IPS-18a (cell line): ENCODE data around the gene DENND6B.

Source experiments
- H3K27ac ChIP-seq: one replicate; pipeline ENCODE4 v1.5.1; 2013; ENCODE audit warnings: low read length
- H3K27me3 ChIP-seq: one replicate; pipeline ENCODE4 v1.6.1; 2013; ENCODE audit warnings: mild to moderate bottlenecking, low read length; ENCODE audit not compliant: control insufficient read depth, insufficient read depth
- H3K36me3 ChIP-seq: one replicate; pipeline ENCODE4 v1.6.1; 2013; ENCODE audit warnings: low read depth, low read length; ENCODE audit not compliant: control insufficient read depth
- H3K4me1 ChIP-seq: one replicate; pipeline ENCODE4 v1.6.1; 2013; ENCODE audit warnings: low read depth, low read length; ENCODE audit not compliant: control insufficient read depth
- H3K4me3 ChIP-seq: one replicate; pipeline ENCODE4 v1.5.1; 2013; ENCODE audit warnings: low read length
- H3K9ac ChIP-seq: one replicate; pipeline ENCODE4 v1.6.1; 2013; ENCODE audit warnings: mild to moderate bottlenecking, low read length, moderate library complexity
- H3K9me3 ChIP-seq: one replicate; pipeline ENCODE4 v1.6.1; 2013; ENCODE audit warnings: low read depth, low read length; ENCODE audit not compliant: control insufficient read depth

The DENND6B gene

GRCh38 chr22:50357222-50357621 is 30.4 kb upstream of the DENND6B start:
- H3K4me1 ChIP-seq: no peaks in the 10 kb centered on the region
- no peak overlapping the region for H3K4me3 ChIP-seq
- no peaks in the 10 kb centered on the region for H3K9me3 ChIP-seq
- peaks cover 3% of the 10 kb centered on the region for H3K36me3 ChIP-seq
- no peak overlapping the region for H3K27ac ChIP-seq
- no peaks in the 10 kb centered on the region for H3K27me3 ChIP-seq
- H3K9ac ChIP-seq: no peak overlapping the region

- no peak overlapping the region for H3K4me3 ChIP-seq
- H3K9me3 ChIP-seq: no peaks in the 10 kb centered on the region
- H3K36me3 ChIP-seq: peaks cover 3% of the 10 kb centered on the region
- H3K27ac ChIP-seq: no peak overlapping the region
- H3K27me3 ChIP-seq: no peaks in the 10 kb centered on the region
- no peaks in the 10 kb centered on the region for H3K4me1 ChIP-seq
- no peak overlapping the region for H3K9ac ChIP-seq
These were observed 29.4 kb upstream of the DENND6B start for GRCh38 chr22:50356186-50356585.

- H3K4me3 ChIP-seq: no peak overlapping the region
- no peaks in the 10 kb centered on the region for H3K27me3 ChIP-seq
- no peak overlapping the region for H3K9ac ChIP-seq
- H3K4me1 ChIP-seq: no peaks in the 10 kb centered on the region
- peaks cover 3% of the 10 kb centered on the region for H3K36me3 ChIP-seq
- H3K27ac ChIP-seq: no peak overlapping the region
- no peaks in the 10 kb centered on the region for H3K9me3 ChIP-seq
These were observed 21.2 kb upstream of the DENND6B start for GRCh38 chr22:50348058-50348457.

DNA sequence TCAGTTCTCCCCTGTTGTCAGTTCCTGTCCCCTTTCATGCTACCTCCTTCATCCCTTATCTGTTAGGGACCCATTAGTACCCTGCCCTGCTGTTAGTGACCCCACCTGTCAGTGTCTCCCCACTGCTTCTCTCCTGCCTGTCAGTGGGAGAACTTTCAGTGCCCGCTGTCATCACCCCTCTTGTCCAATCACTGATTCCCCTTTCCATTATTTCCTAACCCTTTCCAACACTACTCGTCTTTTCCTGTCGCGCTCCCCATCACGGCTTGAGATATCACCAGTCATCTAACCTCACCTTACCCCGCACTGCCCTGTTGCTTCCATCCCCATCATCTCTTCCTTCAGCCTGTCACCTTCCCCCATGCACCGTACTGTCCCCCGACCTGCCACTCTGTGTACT is 20.3 kb upstream of the DENND6B start:
- H3K4me3 ChIP-seq: no peak overlapping the region
- H3K4me1 ChIP-seq: no peaks in the 10 kb centered on the region
- no peaks in the 10 kb centered on the region for H3K27me3 ChIP-seq
- H3K27ac ChIP-seq: no peak overlapping the region
- no peaks in the 10 kb centered on the region for H3K9me3 ChIP-seq
- no peaks in the 10 kb centered on the region for H3K36me3 ChIP-seq
- H3K9ac ChIP-seq: no peak overlapping the region

DNA sequence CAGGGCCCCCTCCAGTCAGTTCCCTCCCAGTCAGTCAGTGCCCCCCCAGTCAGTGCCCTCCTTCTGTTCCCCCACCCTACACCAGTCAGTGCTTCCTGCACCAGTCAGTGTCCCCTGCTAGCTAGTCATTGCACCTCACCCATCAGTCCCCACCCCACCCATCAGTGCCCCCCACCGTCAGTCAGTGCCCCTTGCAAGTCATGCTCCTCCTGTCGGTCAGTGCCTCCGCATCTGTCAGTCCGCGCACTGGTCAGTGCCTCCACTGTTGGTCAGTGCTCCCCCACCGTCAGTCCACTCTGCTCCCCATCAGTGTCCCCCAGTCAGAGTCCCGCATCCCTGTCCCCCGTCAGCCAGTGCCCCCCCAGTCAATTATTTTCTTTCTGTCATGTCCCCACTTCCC is 19.7 kb upstream of the DENND6B start:
- H3K4me1 ChIP-seq: no peaks in the 10 kb centered on the region
- no peaks in the 10 kb centered on the region for H3K36me3 ChIP-seq
- no peaks in the 10 kb centered on the region for H3K27me3 ChIP-seq
- H3K27ac ChIP-seq: no peak overlapping the region
- no peak overlapping the region for H3K4me3 ChIP-seq
- H3K9ac ChIP-seq: no peak overlapping the region
- H3K9me3 ChIP-seq: no peaks in the 10 kb centered on the region

GRCh38 chr22:50343541-50343935 is 16.7 kb upstream of the DENND6B start:
- Histone ChIP-seq H3K4me3 (peak overlapping the region; percentile 86), H3K9ac (peak overlapping the region; percentile 66), H3K36me3 (no peaks in the 10 kb centered on the region), H3K27me3 (peaks cover 5% of the 10 kb centered on the region), H3K4me1 (no peaks in the 10 kb centered on the region), H3K27ac (no peak overlapping the region), H3K9me3 (no peaks in the 10 kb centered on the region)

GRCh38 chr22:50342651-50343540 is 16.1 kb upstream of the DENND6B start, which contains the start of gene PPP6R2:
PPP6R2 (plus strand) TSS chr22:50343327; CDS start chr22:50393909, 50,582 bp downstream.
- Histone ChIP-seq H3K9me3 (no peaks in the 10 kb centered on the region), H3K27me3 (peaks cover 5% of the 10 kb centered on the region), H3K9ac (peak within 1 kb of the TSS; percentile 66)

GRCh38 chr22:50341977-50342650 is 15.3 kb upstream of the DENND6B start:
- no peak overlapping the region for H3K27ac ChIP-seq
- peak overlapping the region; percentile 63 for H3K9ac ChIP-seq
- H3K4me3 ChIP-seq: peak overlapping the region; percentile 86

More at GRCh38 chr22:50342651-50343540, 16.1 kb upstream of the DENND6B start, which contains the start of gene PPP6R2:
- H3K36me3 ChIP-seq: no peaks in the 10 kb centered on the region
- peak within 1 kb of the TSS; percentile 86 for H3K4me3 ChIP-seq
- H3K4me1 ChIP-seq: no peaks in the 10 kb centered on the region
- no peak within 1 kb of the TSS for H3K27ac ChIP-seq

DNA sequence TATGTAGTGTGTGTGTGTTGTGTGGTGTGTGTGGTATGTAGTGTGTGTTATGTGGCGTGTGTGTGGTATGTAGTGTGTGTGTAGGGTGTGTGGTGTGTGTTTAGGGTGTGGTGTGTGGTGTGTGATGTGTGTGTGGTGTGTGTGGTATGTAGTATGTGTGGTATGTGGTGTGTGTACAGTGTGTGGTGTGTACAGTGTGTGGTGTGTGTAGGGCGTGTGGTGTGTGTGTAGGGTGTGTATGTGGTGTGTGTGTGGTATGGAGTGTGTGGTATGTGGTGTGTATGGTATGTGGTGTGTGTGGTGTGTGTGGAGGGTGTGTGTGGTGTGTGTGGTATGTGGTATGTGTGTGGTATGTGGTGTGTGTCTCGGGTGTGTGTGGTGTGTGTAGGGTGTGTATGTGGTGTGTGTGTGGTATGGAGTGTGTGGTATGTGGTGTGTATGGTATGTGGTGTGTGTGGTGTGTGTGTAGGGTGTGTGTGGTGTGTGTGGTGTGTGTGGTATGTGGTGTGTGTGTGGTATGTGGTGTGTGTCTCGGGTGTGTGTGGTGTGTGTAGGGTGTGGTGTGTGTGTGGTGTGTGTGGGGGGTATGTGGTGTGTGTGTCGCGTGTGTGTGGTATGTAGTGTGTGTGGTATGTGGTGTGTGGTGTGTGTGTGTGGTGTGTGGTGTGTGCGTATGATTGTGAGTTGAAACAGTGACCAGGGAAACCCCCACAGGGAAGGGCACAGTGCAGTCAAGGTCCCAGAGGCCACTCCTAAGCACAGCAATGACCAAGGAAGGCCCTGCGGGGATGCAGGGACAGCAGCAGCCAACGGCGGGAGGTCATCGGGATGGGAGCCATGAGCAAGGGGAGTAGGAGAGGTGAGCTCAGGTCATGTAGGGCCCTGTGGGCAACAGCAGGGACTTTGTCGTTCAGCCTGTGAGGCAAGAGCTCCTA is 13.4 kb upstream of the DENND6B start:
- H3K4me1 ChIP-seq: no peaks in the 10 kb centered on the region
- no peak overlapping the region for H3K27ac ChIP-seq
- no peak overlapping the region for H3K4me3 ChIP-seq
- no peaks in the 10 kb centered on the region for H3K36me3 ChIP-seq
- H3K9me3 ChIP-seq: no peaks in the 10 kb centered on the region
- H3K27me3 ChIP-seq: peaks cover 5% of the 10 kb centered on the region
- H3K9ac ChIP-seq: no peak overlapping the region

More at GRCh38 chr22:50341977-50342650, 15.3 kb upstream of the DENND6B start:
- no peaks in the 10 kb centered on the region for H3K9me3 ChIP-seq
- H3K36me3 ChIP-seq: no peaks in the 10 kb centered on the region
- H3K27me3 ChIP-seq: peaks cover 5% of the 10 kb centered on the region
- no peaks in the 10 kb centered on the region for H3K4me1 ChIP-seq

- H3K27me3 ChIP-seq: peaks cover 5% of the 10 kb centered on the region
- no peak overlapping the region for H3K4me3 ChIP-seq
- no peak overlapping the region for H3K9ac ChIP-seq
- no peaks in the 10 kb centered on the region for H3K4me1 ChIP-seq
- no peaks in the 10 kb centered on the region for H3K36me3 ChIP-seq
- H3K27ac ChIP-seq: no peak overlapping the region
- H3K9me3 ChIP-seq: no peaks in the 10 kb centered on the region
These were observed 12.1 kb upstream of the DENND6B start for GRCh38 chr22:50338860-50339462.
